Bronchial epithelial cell (primary cell): ENCODE results near the gene IP6K3. TPM values are rescaled to one million over a fixed set of nuclear protein-coding genes. Genes with fewer than 3 reads are reported as not detected.

Experiments used
- DNase-seq: peaks from one replicate; pipeline ENCODE4 v3.0.0-alpha.2; 2010; ENCODE audit warnings: low read depth
- FAIRE-seq: peaks from 2 replicates; lab custom pipeline; 2011; peaks lifted over from hg19 to GRCh38; lab: Jason Lieb, UNC
- H3K27me3 ChIP-seq: 2 replicates; pipeline ENCODE4 v1.5.1; 2011; ENCODE audit warnings: low read length; ENCODE audit not compliant: control insufficient read depth, insufficient read depth
- H3K36me3 ChIP-seq: 2 replicates; pipeline ENCODE4 v1.5.1; 2011; ENCODE audit warnings: low read length; ENCODE audit not compliant: control insufficient read depth, insufficient read depth
- H3K4me3 ChIP-seq: 2 replicates; pipeline ENCODE4 v1.5.1; 2011; ENCODE audit warnings: mild to moderate bottlenecking, low read depth, low read length, control low read depth
- total RNA-seq: library from RNA; depleted of rRNA; stranded (reverse); fragments of >200 nt; gene quantifications from 2 replicates; pipeline ENCODE4 v1.2.1, GENCODE V29; 2014
- TF ChIP-seq, protein P1 (sequence below): IDR thresholded peaks from 2 replicates; pipeline ENCODE4 v1.5.1; 2011; ENCODE audit warnings: mild to moderate bottlenecking, moderate library complexity, low read length, control low read depth, inconsistent platforms; ENCODE audit not compliant: insufficient read depth, severe bottlenecking

IP6K3 gene
- total RNA-seq, 1 donor from 2014 or later: under 0.01 TPM

- DNase-seq (no peak), FAIRE-seq (no peak)
- Histone ChIP-seq H3K4me3 (no peak overlapping the region), H3K36me3 (peaks cover 79% of the 10 kb centered on the region), H3K27me3 (no peaks in the 10 kb centered on the region)
- TF ChIP-seq, protein P1, sequence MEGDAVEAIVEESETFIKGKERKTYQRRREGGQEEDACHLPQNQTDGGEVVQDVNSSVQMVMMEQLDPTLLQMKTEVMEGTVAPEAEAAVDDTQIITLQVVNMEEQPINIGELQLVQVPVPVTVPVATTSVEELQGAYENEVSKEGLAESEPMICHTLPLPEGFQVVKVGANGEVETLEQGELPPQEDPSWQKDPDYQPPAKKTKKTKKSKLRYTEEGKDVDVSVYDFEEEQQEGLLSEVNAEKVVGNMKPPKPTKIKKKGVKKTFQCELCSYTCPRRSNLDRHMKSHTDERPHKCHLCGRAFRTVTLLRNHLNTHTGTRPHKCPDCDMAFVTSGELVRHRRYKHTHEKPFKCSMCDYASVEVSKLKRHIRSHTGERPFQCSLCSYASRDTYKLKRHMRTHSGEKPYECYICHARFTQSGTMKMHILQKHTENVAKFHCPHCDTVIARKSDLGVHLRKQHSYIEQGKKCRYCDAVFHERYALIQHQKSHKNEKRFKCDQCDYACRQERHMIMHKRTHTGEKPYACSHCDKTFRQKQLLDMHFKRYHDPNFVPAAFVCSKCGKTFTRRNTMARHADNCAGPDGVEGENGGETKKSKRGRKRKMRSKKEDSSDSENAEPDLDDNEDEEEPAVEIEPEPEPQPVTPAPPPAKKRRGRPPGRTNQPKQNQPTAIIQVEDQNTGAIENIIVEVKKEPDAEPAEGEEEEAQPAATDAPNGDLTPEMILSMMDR: no peak
Measured at GRCh38 chr6:33686981-33687975, 59.4 kb downstream of the IP6K3 start.

GRCh38 chr6:33686225-33686924, 60.3 kb downstream of the IP6K3 start:
- DNase-seq: no peak
- H3K27me3 ChIP-seq: no peaks in the 10 kb centered on the region
- H3K4me3 ChIP-seq: no peak overlapping the region
- peaks cover 77% of the 10 kb centered on the region for H3K36me3 ChIP-seq
- FAIRE-seq: peak; percentile 91
- TF ChIP-seq, protein P1: no peak

DNA sequence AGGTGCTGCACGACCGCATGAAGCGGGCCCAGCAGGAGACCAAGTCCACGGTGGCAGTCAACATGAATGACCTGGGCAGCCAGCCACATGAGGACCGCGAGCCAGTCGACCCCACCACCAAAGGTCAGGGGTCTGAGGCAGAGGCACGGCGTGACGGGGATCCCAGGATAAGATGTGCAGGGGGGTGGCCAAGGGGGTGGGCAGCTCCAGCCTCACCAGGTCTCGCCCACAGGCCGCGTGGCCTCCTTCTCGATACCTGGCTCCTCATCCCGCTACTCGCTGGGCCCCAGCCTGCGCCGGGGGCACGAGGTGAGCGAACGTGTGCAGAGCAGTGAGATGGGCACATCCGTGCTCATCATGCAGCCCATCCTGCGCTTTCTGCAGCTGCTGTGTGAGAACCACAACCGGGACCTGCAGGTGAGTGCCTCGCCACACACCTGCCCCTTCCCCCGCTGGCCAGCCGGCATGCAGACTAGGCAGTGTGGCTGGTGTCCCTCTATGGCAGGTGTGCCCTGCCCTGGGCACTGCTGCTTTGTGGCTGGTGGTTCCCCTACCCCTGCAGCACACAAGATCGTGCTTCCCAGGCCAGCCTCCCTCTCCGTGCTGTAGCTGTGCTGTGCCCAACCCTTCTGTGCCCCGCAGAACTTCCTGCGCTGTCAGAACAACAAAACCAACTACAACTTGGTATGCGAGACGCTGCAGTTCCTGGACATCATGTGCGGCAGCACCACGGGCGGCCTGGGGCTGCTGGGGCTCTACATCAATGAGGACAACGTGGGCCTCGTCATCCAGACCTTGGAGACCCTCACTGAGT, 61.1 kb downstream of the IP6K3 start:
- Histone ChIP-seq H3K27me3 (no peaks in the 10 kb centered on the region), H3K36me3 (peaks cover 73% of the 10 kb centered on the region), H3K4me3 (no peak overlapping the region)
- FAIRE-seq (no peak), DNase-seq (no peak)
- TF ChIP-seq, protein P1: no peak

DNA sequence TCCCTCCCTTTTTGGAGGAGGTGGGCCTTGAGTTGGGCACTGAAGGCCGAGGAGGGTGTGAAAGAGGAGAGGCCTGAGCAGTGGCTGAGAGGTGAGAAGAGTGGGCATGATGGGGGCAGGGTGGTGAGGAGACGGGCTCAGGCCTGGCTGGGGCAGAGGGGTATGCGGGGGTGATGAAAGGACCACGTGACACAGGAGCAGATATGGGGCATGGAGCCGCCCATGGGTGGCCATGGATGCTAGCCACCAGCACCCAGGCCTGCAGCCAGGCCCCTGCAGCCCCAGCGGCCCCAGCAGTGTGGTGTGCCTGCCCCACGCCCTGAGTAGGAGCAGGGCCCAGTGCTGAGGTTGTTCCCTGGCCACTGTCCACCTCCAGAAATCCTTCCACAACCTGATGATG, 61.7 kb downstream of the IP6K3 start:
- TF ChIP-seq, protein P1: no peak
- H3K4me3 ChIP-seq: no peak overlapping the region
- H3K27me3 ChIP-seq: no peaks in the 10 kb centered on the region
- FAIRE-seq (no peak), DNase-seq (no peak)
- H3K36me3 ChIP-seq: peaks cover 73% of the 10 kb centered on the region

DNA sequence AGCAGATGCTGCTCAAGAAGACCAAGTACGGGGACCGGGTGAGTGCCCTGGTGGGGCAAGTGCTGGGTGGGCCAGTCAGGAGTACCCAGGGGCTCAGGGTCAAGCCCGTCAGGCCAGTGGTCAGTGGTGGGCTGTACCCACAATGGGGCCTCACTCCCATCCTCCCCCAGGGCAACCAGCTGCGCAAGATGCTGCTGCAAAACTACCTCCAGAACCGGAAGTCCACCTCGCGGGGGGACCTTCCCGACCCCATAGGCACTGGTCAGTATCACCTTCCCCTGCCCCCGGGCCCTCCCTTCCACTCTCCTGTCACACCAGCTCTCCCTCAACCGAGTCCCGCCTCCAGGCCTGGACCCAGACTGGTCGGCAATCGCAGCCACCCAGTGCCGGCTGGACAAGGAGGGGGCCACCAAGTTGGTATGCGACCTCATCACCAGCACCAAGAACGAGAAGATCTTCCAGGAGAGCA, 62.2 kb downstream of the IP6K3 start:
- peaks cover 75% of the 10 kb centered on the region for H3K36me3 ChIP-seq
- H3K4me3 ChIP-seq: no peak overlapping the region
- TF ChIP-seq, protein P1: no peak
- DNase-seq (no peak), FAIRE-seq (no peak)
- H3K27me3 ChIP-seq: no peaks in the 10 kb centered on the region
